HCEC 1CT (cell line): ENCODE measurements around the gene HMGXB3.

ENCODE experiments used
- DNase-seq: peaks from one replicate; pipeline ENCODE4 v3.0.0-alpha.2; 2017

HMGXB3 gene

DNA sequence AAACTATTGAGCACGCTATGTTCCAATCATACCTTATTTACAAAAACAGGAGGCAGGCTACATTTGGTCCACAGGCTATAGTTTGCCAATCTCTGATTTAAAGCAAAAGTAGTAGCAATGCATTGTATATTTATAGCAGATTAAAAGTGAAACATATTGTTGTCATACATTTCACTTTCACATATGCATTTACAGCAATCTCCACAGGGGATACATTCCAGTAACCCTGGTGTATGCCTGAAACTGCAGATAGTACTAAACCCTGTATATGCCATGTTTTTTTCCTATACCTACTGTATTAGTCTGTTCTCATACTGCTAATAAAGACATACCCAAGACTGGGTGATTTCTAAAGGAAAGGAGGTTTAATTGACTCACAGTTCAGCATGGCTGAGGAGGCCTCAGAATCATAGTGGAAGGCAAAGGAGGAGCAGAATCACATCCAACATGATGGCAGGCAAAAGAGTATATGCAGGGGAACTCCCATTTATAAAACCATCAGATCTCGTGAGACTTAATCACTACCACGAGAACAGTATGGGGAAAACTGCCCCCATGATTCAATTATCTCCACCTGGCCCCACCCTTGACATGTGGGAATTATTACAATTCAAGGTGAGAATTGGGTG lies 91.7 kb downstream of the HMGXB3 start:
- no peak for DNase-seq

- no peak for DNase-seq
Observed at GRCh38 chr5:150097152-150097551, 96.6 kb downstream of the HMGXB3 start.

DNA sequence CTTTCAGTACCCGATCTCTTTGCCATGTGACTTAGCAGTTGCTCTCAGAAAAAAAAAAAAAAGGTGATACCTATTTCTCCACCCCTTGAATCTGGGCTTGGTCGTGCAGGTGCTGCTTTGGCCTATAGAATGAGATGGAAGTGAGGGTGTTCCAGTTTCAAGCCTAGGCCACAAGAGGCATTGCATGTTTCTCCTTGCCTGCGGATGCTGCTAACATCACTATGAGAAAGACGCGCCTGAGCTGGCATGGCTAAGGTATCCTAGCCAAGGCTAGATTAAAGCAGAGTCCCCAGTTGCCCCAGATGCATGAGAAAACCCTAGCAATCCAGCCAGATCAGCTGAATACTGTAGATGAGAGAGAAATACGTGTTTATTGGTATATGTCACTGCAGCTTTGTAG lies 100.5 kb downstream of the HMGXB3 start:
- no peak for DNase-seq
